B cell (primary cell): Measurements from ENCODE around the gene ABCB1. TPM values are rescaled to one million over a fixed set of nuclear protein-coding genes. Genes with fewer than 3 reads are reported as not detected.

ENCODE experiments used
- ATAC-seq: fragments of 200-7000 bp; cut with Tn5 transposase; one replicate; pipeline ENCODE4 v1.10.0; 2021; ENCODE audit warnings: low read depth, mild to moderate bottlenecking, moderate number of reproducible peaks, moderate library complexity
- CTCF ChIA-PET: fragments of 350-600 bp; sonication (Branson Sonifier 250); formaldehyde crosslinking; loops from one replicate; lab custom pipeline; 2021; ENCODE audit warnings: antibody characterized with exemption, inconsistent platforms; lab: Charles Lee
- POLR2A ChIA-PET: fragments of 350-600 bp; sonication (Branson Sonifier 250); formaldehyde crosslinking; loops from one replicate; lab custom pipeline; 2021; ENCODE audit warnings: antibody characterized with exemption; lab: Charles Lee
- DNase-seq: peaks from one replicate; pipeline ENCODE4 v3.0.0; 2013
- H2AFZ ChIP-seq: 2 replicates; pipeline ENCODE4 v1.6.1; 2012; ENCODE audit warnings: mild to moderate bottlenecking, low read depth, low read length; ENCODE audit not compliant: insufficient read depth, poor library complexity, severe bottlenecking
- H3K27ac ChIP-seq, 2 donors: 1 replicate in 1 of 2; 2 replicates in 1 of 2; pipeline ENCODE4 v1.5.1; 2012 to 2013; ENCODE audit warnings: low read length in 2 of 2, mild to moderate bottlenecking in 2 of 2, moderate library complexity in 1 of 2
- H3K27me3 ChIP-seq, 4 experiments: fragments of 200-600 bp in 1 of 4; sonication (generic) in 1 of 4; replicated peaks in 1 of 4; 1 replicate in 2 of 4; 2 replicates in 2 of 4; pipeline versions ENCODE4 v1.6.1 to v1.7.0; 2013 to 2016; ENCODE audit warnings: low read length in 3 of 4, mild to moderate bottlenecking in 2 of 4, mixed read lengths in 1 of 4, moderate library complexity in 1 of 4; ENCODE audit not compliant: insufficient read depth in 4 of 4, control insufficient read depth in 3 of 4; ENCODE audit errors: control extremely low read depth in 1 of 4
- H3K36me3 ChIP-seq, 2 experiments: replicated peaks in 1 of 2; 1 replicate in 1 of 2; 2 replicates in 1 of 2; pipeline versions ENCODE4 v1.6.1 to v1.7.1; 2013; ENCODE audit warnings: low read length in 1 of 2; ENCODE audit not compliant: insufficient read depth in 2 of 2, control insufficient read depth in 1 of 2; ENCODE audit errors: control extremely low read depth in 1 of 2, extremely low read depth in 1 of 2
- H3K4me1 ChIP-seq, 2 donors: fragments of 200-600 bp in 1 of 2; sonication (generic) in 1 of 2; 1 replicate in 1 of 2; 2 replicates in 1 of 2; pipeline versions ENCODE4 v1.5.1 to v1.6.1; 2013 to 2017; ENCODE audit warnings: low read length in 2 of 2; ENCODE audit not compliant: control insufficient read depth in 2 of 2, insufficient read depth in 2 of 2
- H3K4me2 ChIP-seq: replicated peaks from 2 replicates; pipeline ENCODE3; 2012; ENCODE audit warnings: mild to moderate bottlenecking, low read depth, low read length; ENCODE audit not compliant: poor library complexity, severe bottlenecking
- H3K4me3 ChIP-seq, 5 experiments: fragments of 200-600 bp in 1 of 5; sonication (generic) in 1 of 5; 1 replicate in 3 of 5; 2 replicates in 2 of 5; pipeline versions ENCODE4 v1.5.1 to v1.7.0; 2011 to 2016; ENCODE audit warnings: low read length in 4 of 5, mild to moderate bottlenecking in 4 of 5, low read depth in 2 of 5, control low read depth in 1 of 5, moderate library complexity in 1 of 5; ENCODE audit not compliant: insufficient read depth in 1 of 5; ENCODE audit errors: control extremely low read depth in 1 of 5, extremely low read depth in 1 of 5
- H3K79me2 ChIP-seq: fragments of 200-600 bp; sonication (generic); one replicate; pipeline ENCODE4 v1.6.0; 2016; ENCODE audit warnings: low read length; ENCODE audit not compliant: control insufficient read depth, insufficient read depth
- H3K9ac ChIP-seq: fragments of 200-600 bp; sonication (generic); 2 replicates; pipeline ENCODE4 v1.6.1; 2017; ENCODE audit warnings: mild to moderate bottlenecking, low read length, moderate library complexity
- H3K9me3 ChIP-seq, 3 donors: one replicate each; pipeline versions ENCODE4 v1.6.1 to v1.7.1; 2013; ENCODE audit warnings: low read length in 2 of 3; ENCODE audit not compliant: control insufficient read depth in 2 of 3, insufficient read depth in 1 of 3; ENCODE audit errors: control extremely low read depth in 1 of 3
- H4K20me1 ChIP-seq: 2 replicates; pipeline ENCODE4 v1.6.0; 2012; ENCODE audit warnings: mild to moderate bottlenecking, low read length; ENCODE audit not compliant: insufficient read depth, control insufficient read depth, poor library complexity, severe bottlenecking
- H3K27ac Mint-ChIP-seq: one replicate; pipeline ENCODE4 v1.8.0; 2021; ENCODE audit warnings: mixed read lengths
- H3K27me3 Mint-ChIP-seq: one replicate; pipeline ENCODE4 v1.8.0; 2021; ENCODE audit warnings: mixed read lengths
- H3K4me1 Mint-ChIP-seq: one replicate; pipeline ENCODE4 v1.8.0; 2021; ENCODE audit warnings: mixed read lengths
- H3K4me3 Mint-ChIP-seq: one replicate; pipeline ENCODE4 v1.8.0; 2021; ENCODE audit warnings: mixed read lengths
- H3K9me3 Mint-ChIP-seq: one replicate; pipeline ENCODE4 v1.8.0; 2022; ENCODE audit warnings: mixed read lengths; ENCODE audit not compliant: insufficient read depth
- CTCF ChIP-seq: fragments of 200-600 bp; IDR thresholded peaks from one replicate; pipeline ENCODE4 v1.8.0; 2022; ENCODE audit warnings: antibody characterized with exemption, mild to moderate bottlenecking
- EZH2 ChIP-seq: IDR thresholded peaks from 2 replicates; pipeline ENCODE4 v1.6.1; 2012; ENCODE audit warnings: borderline replicate concordance, low read depth, mild to moderate bottlenecking, moderate library complexity, low read length; ENCODE audit not compliant: insufficient read depth, poor library complexity, severe bottlenecking
- WGBS: methylation state at CpG from one replicate; pipeline ENCODE4 v1.1.5; 2013; ENCODE audit warnings: missing lambda C conversion rate; ENCODE audit not compliant: insufficient coverage; 5-methylcytosine and 5-hydroxymethylcytosine counted together
- intact Hi-C: fragments of 100-400 bp; cut with micrococcal nuclease; formaldehyde crosslinking; loops from one replicate; pipeline ENCODE4 v1.10.0; 2022
- polyA plus RNA-seq: library from polyadenylated mRNA; depleted of rRNA; stranded (reverse); fragments of >200 nt; gene quantifications from 2 replicates; pipeline ENCODE4 v1.2.3, GENCODE V29; 2012
- total RNA-seq, 2 donors: library from RNA; stranded (reverse); fragments of 120-200 nt in 1 of 2; gene quantifications; 1 replicate in 1 of 2; 2 replicates in 1 of 2; pipeline versions ENCODE4 v1.2.3 to v1.2.4, GENCODE V29; 2013 to 2022

ABCB1 gene
- total and polyA plus RNA-seq, 2 donors (not counting 1 experiment from before 2014, with no cell fraction given), result 8.5 to 21.7 TPM

GRCh38 chr7:87459941-87460340 lies 140.7 kb downstream of the ABCB1 start:
- intact Hi-C loops, result no loop called here
- ChIA-PET POLR2A (no interaction called here), CTCF (no interaction called here)
- H3K27me3 Mint-ChIP-seq, result no peaks in the 10 kb centered on the region
- Histone ChIP-seq H3K4me3 (no peak overlapping the region), H3K4me1 (no peaks in the 10 kb centered on the region), H3K36me3 (peaks cover 17 to 77% of the 10 kb centered on the region in 2 experiments), H3K9ac (no peak overlapping the region), H3K4me2 (no peak overlapping the region), H3K27me3 (no peaks in the 10 kb centered on the region), H3K27ac (no peak overlapping the region), H3K79me2 (peaks cover 18% of the 10 kb centered on the region), H2AFZ (no peak overlapping the region), H3K9me3 (no peaks in the 10 kb centered on the region), H4K20me1 (peaks cover 22% of the 10 kb centered on the region)
- H3K4me1 Mint-ChIP-seq, result peaks cover 5% of the 10 kb centered on the region
- WGBS, result 75% methylated on average over 1 of the region's 2 CpGs
- no peak overlapping the region for H3K4me3 Mint-ChIP-seq
- H3K27ac Mint-ChIP-seq, result no peak overlapping the region
- no peak for ATAC-seq
- DNase-seq, result no peak
- no peaks in the 10 kb centered on the region for H3K9me3 Mint-ChIP-seq
- TF ChIP-seq EZH2 (no peak), CTCF (no peak)

DNA sequence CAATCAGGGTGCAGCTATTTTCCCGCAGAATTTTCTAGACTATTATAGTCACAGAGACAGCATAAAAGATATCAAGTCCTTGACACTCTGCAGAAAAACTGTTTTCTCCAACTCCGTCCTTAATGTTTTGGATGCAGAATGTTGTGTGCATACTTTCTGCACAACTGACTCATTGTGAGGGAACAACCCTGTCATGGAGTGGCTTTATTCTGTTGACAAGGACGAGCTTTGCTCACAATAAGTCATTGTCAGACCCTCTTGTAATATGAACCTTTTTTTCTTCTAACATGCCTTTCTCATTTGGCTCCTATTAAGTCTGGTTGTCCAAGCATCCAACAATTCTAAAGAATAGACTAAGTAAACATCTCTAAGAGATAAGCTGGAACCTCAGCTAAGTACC lies 142.5 kb downstream of the ABCB1 start:
- DNase-seq, result no peak
- CTCF ChIA-PET, result no interaction called here

More for the DNA sequence above, 142.5 kb downstream of the ABCB1 start:
- intact Hi-C loops, result no loop called here
- Mint-ChIP-seq H3K4me1 (no peaks in the 10 kb centered on the region), H3K27ac (no peak overlapping the region), H3K27me3 (no peaks in the 10 kb centered on the region), H3K9me3 (no peaks in the 10 kb centered on the region), H3K4me3 (no peak overlapping the region)
- H3K27me3 ChIP-seq, result no peaks in the 10 kb centered on the region
- no peak overlapping the region for H3K4me2 ChIP-seq
- WGBS, result 100% methylated on average over 1 of the region's 3 CpGs
- H3K9ac ChIP-seq, result no peak overlapping the region
- peaks cover 10% of the 10 kb centered on the region for H4K20me1 ChIP-seq
- H2AFZ ChIP-seq, result no peak overlapping the region
- no peak for ATAC-seq
- H3K79me2 ChIP-seq, result peaks cover 5% of the 10 kb centered on the region
- H3K27ac ChIP-seq, result no peak overlapping the region
- no peak overlapping the region for H3K4me3 ChIP-seq
- no peaks in the 10 kb centered on the region for H3K9me3 ChIP-seq
- H3K4me1 ChIP-seq, result no peaks in the 10 kb centered on the region
- H3K36me3 ChIP-seq, result peaks cover 16 to 75% of the 10 kb centered on the region in 2 experiments
- POLR2A ChIA-PET, result no interaction called here
- TF ChIP-seq EZH2, result no peak
